Dermis microvascular lymphatic vessel endothelial cell (primary cell): ENCODE data around the gene KDM4B. TPM values are rescaled to one million over a fixed set of nuclear protein-coding genes. Genes with fewer than 3 reads are reported as not detected.
A peak's percentile ranks its signal among the peaks of the same experiment; 100 is the strongest.

Experiments used
- DNase-seq, 2 donors: peaks; one replicate each; pipeline versions ENCODE4 v3.0.0 to v3.0.0-alpha.2; 2010; ENCODE audit warnings: low read depth in 2 of 2
- total RNA-seq: library from RNA; depleted of rRNA; stranded (reverse); fragments of >200 nt; gene quantifications from 2 replicates; pipeline ENCODE4 v1.2.1, GENCODE V29; 2014

KDM4B gene
- total RNA-seq, 1 donor from 2014 or later: 9.5 TPM

GRCh38 chr19:5032101-5032967 lies 63.4 kb downstream of the KDM4B start:
- no peak for DNase-seq

GRCh38 chr19:5035105-5035761 lies 66.3 kb downstream of the KDM4B start:
- no peak for DNase-seq

GRCh38 chr19:5035793-5036697 lies 67.1 kb downstream of the KDM4B start:
- DNase-seq: no peak

GRCh38 chr19:5036698-5037563 lies 68.0 kb downstream of the KDM4B start:
- peak in 1 of 2 donors; percentile 85 for DNase-seq

- DNase-seq: no peak
Measured at GRCh38 chr19:5037936-5038335, 69.0 kb downstream of the KDM4B start.

- DNase-seq: peak in 1 of 2 donors; percentile 42
Measured at GRCh38 chr19:5038631-5039271, 69.8 kb downstream of the KDM4B start.

- DNase-seq: no peak
Measured at GRCh38 chr19:5039642-5040543, 71.0 kb downstream of the KDM4B start.

- DNase-seq: no peak
Measured at GRCh38 chr19:5040544-5041167, 71.7 kb downstream of the KDM4B start.

GRCh38 chr19:5041168-5041912 lies 72.4 kb downstream of the KDM4B start:
- DNase-seq: no peak

- no peak for DNase-seq
Measured at GRCh38 chr19:5041913-5042187, 72.9 kb downstream of the KDM4B start.

GRCh38 chr19:5042556-5042955 lies 73.6 kb downstream of the KDM4B start:
- DNase-seq: no peak

GRCh38 chr19:5045029-5045428 lies 76.1 kb downstream of the KDM4B start:
- no peak for DNase-seq

GRCh38 chr19:5045956-5046338 lies 77.0 kb downstream of the KDM4B start:
- DNase-seq: no peak

- DNase-seq: no peak
Measured at GRCh38 chr19:5046339-5047039, 77.6 kb downstream of the KDM4B start.

GRCh38 chr19:5047251-5047935 lies 78.5 kb downstream of the KDM4B start:
- DNase-seq: no peak

- DNase-seq: peak in 1 of 2 donors; percentile 58
Measured at GRCh38 chr19:5048091-5048726, 79.3 kb downstream of the KDM4B start.
